Stimulated activated naive CD8-positive, alpha-beta T cell treated with anti-CD3 and anti-CD28 coated beads, Interleukin-15, amount 100 ng/mL, for 72 hours (primary cell): ENCODE data around the gene DPY19L2.
"Not testable (repeated sequence)": the region's sequence is repeated elsewhere in the genome, so short reads cannot be mapped to it uniquely, and the experiment has no call there.

Source experiments
- ATAC-seq: fragments of 150-1000 bp; cut with Tn5 transposase; 2 replicates; pipeline ENCODE4 v1.10.0; 2021; ENCODE audit warnings: mild to moderate bottlenecking, moderate library complexity
- DNase-seq, 2 donors: peaks; one replicate each; pipeline ENCODE4 v3.0.0; 2021 to 2022
- H3K27ac Mint-ChIP-seq, 2 donors: one replicate each; pipeline ENCODE4 v1.8.0; 2022; ENCODE audit warnings: mild to moderate bottlenecking in 2 of 2, mixed read lengths in 2 of 2, moderate library complexity in 2 of 2
- H3K27me3 Mint-ChIP-seq: one replicate; pipeline ENCODE4 v1.8.0; 2022; ENCODE audit warnings: mixed read lengths
- H3K4me1 Mint-ChIP-seq: one replicate; pipeline ENCODE4 v1.8.0; 2022; ENCODE audit warnings: mild to moderate bottlenecking, mixed read lengths
- H3K4me3 Mint-ChIP-seq, 2 donors: one replicate each; pipeline ENCODE4 v1.8.0; 2022; ENCODE audit warnings: mild to moderate bottlenecking in 2 of 2, mixed read lengths in 2 of 2, moderate library complexity in 1 of 2
- H3K9me3 Mint-ChIP-seq, 2 donors: one replicate each; pipeline ENCODE4 v1.8.0; 2022; ENCODE audit warnings: mixed read lengths in 2 of 2

The DPY19L2 gene

DNA sequence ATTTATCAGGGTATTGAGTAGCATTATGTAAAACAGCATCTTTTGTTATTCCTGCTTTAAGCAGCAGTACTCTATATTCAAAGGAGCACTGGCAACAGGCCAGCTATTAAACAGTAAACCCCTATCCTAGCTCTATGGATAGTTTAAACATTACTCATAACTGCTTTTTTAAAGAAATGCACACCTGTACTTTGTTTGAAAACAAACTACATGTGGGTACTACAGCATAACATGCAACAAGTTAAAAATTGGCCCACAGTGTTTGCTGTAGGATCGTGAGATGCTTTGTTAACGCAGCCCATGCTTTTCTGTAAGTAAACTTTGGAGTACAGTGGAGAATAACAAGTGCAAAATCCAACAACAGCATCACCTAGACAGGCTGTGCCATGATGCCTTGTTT lies 14.3 kb upstream of the DPY19L2 start:
- ATAC-seq, H3K27ac Mint-ChIP-seq, DNase-seq, H3K27me3 Mint-ChIP-seq, H3K4me3 Mint-ChIP-seq, H3K9me3 Mint-ChIP-seq, H3K4me1 Mint-ChIP-seq: not testable (repeated sequence)

DNA sequence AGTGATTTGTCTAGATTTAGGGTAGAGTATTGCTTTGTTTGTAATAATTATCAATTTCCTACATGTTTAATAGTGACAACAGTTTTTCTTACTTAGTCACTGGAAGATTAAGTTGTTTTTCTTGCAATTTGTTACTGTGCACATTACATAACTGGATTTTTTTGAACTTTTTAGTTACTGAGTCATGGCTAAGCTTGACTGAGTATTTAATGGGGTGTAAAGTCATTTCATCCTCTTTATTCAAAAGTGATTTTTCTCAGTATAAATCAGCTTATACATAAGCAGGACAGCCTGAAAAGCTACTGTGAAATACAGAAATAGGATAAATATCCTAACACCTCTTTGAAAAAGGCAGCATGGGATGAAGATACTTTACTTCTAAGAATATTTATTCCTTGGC lies 12.5 kb upstream of the DPY19L2 start:
- ATAC-seq, H3K4me3 Mint-ChIP-seq, H3K4me1 Mint-ChIP-seq, H3K27me3 Mint-ChIP-seq, H3K9me3 Mint-ChIP-seq, DNase-seq, H3K27ac Mint-ChIP-seq: not testable (repeated sequence)

DNA sequence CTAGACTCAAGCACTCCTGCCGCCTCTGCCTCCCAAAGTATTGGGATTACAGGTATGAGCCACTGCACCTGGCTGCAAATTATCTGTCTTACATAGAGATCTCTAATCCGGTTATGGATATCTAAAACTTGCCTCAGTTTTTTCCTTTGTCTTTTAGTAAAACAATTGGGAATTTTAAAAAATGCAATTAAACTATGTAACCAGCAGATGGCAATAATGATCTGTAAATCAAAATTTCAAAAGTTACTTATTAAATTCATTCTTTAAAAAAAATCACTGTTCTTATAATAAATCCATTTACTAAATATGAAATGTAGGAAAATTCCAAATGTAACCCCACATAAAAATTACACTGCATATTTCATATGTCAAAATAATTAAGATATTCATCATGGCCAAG lies 4.3 kb upstream of the DPY19L2 start:
- H3K27ac Mint-ChIP-seq, H3K9me3 Mint-ChIP-seq, DNase-seq, ATAC-seq, H3K4me3 Mint-ChIP-seq: not testable (repeated sequence)
- Mint-ChIP-seq H3K27me3 (peaks cover 26% of the 10 kb centered on the region), H3K4me1 (peaks cover 20% of the 10 kb centered on the region)

DNA sequence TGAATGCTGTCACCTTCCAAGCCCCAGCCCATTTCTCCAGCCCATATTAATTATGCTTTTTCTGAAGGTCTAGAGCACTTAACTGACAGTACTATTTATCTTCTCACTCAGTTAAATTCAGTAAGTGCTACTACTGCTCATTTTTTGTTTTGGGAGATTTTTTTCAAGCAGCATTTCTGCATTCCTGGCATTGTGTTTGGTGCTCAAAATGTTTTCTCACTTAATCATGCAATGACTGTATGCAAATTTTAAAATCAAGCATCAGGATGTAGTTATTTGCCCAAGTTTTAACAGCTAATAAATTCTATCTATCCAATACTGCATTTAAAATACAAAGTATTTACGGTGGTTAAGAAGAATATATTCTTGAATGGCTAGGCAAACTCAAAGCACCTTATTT lies 1.6 kb upstream of the DPY19L2 start:
- peaks cover 32% of the 10 kb centered on the region for H3K27me3 Mint-ChIP-seq
- H3K27ac Mint-ChIP-seq, DNase-seq, ATAC-seq, H3K9me3 Mint-ChIP-seq: not testable (repeated sequence)
- peaks cover 31% of the 10 kb centered on the region for H3K4me1 Mint-ChIP-seq
- peak overlapping the region; percentile 43 to 95 for H3K4me3 Mint-ChIP-seq

DNA sequence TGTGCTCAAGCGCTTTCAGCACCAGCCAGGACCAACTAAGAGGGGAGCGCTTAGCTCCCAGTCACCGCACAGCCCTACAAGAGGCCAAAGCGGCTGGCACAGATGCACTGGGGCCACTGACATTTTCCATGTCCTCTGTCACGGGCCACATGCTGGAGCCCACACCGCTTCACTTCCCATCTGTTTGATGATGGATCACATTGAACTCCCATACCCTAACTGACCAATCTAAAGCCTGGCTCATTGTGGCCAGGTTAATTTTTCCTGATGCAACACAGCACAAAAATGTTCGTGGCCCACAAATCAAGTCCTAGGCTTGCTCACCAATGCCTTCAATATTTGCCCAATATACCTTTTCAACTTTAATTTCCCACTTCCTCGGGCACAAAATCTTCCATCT lies 1.1 kb upstream of the DPY19L2 start:
- not testable (repeated sequence) for H3K9me3 Mint-ChIP-seq, H3K27ac Mint-ChIP-seq, ATAC-seq, DNase-seq
- H3K4me1 Mint-ChIP-seq = peaks cover 31% of the 10 kb centered on the region
- H3K4me3 Mint-ChIP-seq = peak overlapping the region; percentile 90 to 95
- peaks cover 32% of the 10 kb centered on the region for H3K27me3 Mint-ChIP-seq

DNA sequence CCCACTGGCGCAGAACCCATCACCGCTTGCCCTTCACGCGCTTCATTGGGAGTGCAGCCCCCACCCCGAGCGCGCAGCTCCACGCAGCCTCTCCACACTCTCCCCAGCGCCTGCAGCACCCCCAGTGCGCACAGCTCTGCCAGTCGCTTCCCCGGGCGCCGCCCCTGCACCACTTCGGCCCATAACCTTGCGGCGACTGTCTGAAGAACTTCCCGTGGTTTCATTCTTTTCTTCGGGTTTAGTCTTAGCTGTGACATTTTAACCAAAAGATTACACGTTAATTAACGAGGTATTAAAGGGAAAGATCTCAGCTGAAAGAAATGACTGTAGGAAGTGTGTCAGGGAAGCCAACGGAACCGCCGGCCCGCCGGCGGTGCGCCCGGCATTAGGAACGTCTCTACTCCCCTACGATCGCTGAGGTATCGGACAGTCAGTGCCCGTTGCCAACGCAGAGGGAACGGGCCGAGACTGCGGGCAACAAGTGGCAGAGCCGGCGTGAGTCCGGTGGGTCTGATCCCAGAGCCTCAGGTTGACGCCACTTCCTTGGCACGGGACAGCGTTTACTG lies 590 bp upstream of the DPY19L2 start:
- H3K27me3 Mint-ChIP-seq = peaks cover 32% of the 10 kb centered on the region
- H3K27ac Mint-ChIP-seq = peak overlapping the region in 1 of 2 donors; percentile 87
- not testable (repeated sequence) for DNase-seq, H3K9me3 Mint-ChIP-seq
- peak; percentile 75 for ATAC-seq
- peaks cover 31% of the 10 kb centered on the region for H3K4me1 Mint-ChIP-seq
- H3K4me3 Mint-ChIP-seq = peak overlapping the region; percentile 90 to 95

DNA sequence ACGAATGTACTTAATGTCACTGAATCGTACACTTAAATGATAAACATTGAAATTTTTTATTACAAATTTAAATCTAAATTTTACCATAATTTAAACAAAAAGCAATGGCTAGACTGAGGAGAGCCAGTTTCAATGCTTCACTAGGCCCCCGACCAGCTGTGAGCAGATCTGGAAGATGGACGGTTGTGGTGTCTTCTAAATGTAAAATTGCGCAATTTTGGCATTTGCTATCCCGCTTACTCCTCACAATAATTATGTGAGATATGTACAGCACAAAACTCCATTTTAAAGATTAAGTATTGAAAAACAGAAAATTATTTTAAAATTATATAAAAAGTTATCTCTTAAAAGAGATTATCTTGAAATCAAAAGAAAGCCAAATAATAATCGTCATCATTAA lies 5.3 kb downstream of the DPY19L2 start:
- not testable (repeated sequence) for H3K9me3 Mint-ChIP-seq, ATAC-seq, H3K4me3 Mint-ChIP-seq, DNase-seq, H3K27ac Mint-ChIP-seq
- Mint-ChIP-seq H3K27me3 (peaks cover 11% of the 10 kb centered on the region), H3K4me1 (peaks cover 13% of the 10 kb centered on the region)

DNA sequence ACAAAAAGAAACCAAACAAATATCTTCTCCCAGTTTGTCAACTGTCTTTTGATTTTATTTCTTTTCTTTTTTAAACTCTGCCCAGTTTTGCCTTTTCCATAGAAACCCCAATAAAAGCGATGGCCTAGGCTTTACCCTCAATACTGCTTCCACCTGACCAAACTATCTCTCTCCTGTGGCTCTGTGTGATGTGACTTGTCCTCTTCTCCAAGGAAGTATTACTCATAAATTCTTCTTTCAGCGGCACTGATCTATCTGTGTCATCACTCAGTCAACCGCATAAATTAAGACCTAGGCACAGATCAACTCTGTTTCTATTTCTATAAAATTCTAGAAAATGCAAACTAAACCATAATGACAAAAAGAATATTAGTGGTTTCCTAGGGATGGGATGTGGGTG lies 9.8 kb downstream of the DPY19L2 start:
- H3K4me1 Mint-ChIP-seq, H3K4me3 Mint-ChIP-seq, H3K27ac Mint-ChIP-seq, ATAC-seq, H3K27me3 Mint-ChIP-seq, DNase-seq, H3K9me3 Mint-ChIP-seq: not testable (repeated sequence)

DNA sequence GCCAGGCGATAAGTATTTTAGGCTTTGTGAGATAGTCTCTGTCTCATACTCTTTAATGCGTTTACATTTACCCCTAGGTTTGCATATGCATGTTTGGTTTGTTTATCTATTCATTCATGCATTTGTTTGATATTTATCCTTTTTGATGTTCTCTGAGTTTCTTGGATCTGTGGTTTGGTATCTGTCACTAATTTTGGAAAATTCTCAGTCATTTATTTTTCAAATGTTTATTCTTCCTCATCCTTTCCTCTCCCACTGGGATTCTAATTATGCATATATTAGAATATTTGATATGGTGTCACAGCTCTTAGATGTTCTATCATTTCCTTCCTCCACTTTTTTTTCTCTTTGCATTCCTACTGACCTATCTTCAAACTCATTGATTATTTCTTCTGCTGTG lies 11.9 kb downstream of the DPY19L2 start:
- not testable (repeated sequence) for ATAC-seq, H3K27me3 Mint-ChIP-seq, DNase-seq, H3K9me3 Mint-ChIP-seq, H3K4me3 Mint-ChIP-seq, H3K27ac Mint-ChIP-seq, H3K4me1 Mint-ChIP-seq

DNA sequence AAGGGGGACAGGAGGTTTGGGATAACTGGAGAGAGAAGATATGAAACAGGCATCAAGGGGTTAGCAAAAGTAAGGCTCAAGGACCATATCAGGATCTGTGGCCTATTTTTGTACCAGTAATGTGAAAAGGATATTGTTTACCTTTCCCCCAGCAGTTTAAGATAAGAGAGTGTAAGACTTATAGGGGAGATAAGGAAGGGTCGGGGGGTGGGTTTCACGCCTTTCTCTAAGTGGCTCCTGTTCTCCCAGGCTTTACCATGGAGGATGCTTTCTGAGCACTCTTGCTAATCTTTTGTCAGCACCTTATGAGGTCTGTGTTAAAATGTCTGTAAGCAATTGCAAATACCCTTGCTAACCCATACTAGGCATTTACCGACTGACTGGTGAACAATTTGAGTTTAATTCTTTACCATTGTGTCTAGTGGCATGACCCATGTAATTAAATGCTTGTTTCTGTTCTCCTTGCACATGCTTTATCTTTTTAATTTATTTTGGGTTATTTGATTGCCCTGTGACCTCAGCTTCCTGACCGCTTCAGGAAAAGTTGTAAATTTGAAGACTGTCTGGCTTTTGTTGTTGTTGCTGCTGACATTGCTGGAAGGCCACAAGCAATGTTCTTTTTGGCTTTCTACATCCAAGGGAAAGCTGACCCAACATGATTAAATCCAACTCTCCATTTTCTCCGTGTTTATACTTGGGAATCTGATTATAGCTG lies 12.6 kb downstream of the DPY19L2 start:
- ATAC-seq, H3K27me3 Mint-ChIP-seq, H3K4me1 Mint-ChIP-seq, H3K4me3 Mint-ChIP-seq, DNase-seq, H3K27ac Mint-ChIP-seq, H3K9me3 Mint-ChIP-seq: not testable (repeated sequence)

DNA sequence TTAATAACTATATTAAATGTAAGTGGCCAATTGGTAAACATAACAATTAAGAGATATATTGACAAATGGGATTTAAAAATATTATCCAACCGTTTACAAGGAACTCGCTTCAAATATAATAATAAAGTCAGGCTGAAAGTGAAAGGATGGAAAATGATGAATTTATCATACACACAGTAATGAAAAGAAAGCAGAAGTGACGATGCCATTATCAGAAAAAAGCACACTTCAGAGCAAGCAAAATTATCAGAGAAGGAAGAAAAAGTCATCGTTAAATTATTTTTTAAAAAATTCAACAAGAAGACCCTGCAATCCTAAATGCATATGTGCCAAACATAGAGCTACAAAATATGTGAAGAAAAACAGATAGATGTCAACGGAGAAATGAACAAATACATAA lies 13.8 kb downstream of the DPY19L2 start:
- H3K27me3 Mint-ChIP-seq, DNase-seq, H3K4me1 Mint-ChIP-seq, H3K27ac Mint-ChIP-seq, H3K4me3 Mint-ChIP-seq, H3K9me3 Mint-ChIP-seq, ATAC-seq: not testable (repeated sequence)

DNA sequence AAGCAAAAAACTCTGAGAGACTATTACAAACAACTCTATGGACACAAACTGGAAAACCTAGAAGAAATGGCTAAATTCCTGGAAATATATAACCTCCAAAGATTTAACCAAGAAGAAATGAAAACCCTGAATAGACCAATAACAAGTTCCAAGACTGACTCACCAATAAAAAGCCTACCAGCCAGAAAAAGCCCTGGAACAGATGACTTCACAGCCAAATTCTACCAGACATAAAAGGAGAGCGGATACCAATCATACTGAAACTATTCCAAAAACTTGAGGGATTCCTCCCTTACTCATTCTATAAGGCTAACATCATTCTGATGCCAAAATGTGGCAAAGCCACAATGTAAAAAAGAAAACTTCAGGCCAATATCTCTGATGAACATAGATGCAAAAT lies 18.8 kb downstream of the DPY19L2 start:
- not testable (repeated sequence) for H3K4me1 Mint-ChIP-seq, H3K27me3 Mint-ChIP-seq, DNase-seq, H3K4me3 Mint-ChIP-seq, H3K27ac Mint-ChIP-seq, H3K9me3 Mint-ChIP-seq, ATAC-seq

DNA sequence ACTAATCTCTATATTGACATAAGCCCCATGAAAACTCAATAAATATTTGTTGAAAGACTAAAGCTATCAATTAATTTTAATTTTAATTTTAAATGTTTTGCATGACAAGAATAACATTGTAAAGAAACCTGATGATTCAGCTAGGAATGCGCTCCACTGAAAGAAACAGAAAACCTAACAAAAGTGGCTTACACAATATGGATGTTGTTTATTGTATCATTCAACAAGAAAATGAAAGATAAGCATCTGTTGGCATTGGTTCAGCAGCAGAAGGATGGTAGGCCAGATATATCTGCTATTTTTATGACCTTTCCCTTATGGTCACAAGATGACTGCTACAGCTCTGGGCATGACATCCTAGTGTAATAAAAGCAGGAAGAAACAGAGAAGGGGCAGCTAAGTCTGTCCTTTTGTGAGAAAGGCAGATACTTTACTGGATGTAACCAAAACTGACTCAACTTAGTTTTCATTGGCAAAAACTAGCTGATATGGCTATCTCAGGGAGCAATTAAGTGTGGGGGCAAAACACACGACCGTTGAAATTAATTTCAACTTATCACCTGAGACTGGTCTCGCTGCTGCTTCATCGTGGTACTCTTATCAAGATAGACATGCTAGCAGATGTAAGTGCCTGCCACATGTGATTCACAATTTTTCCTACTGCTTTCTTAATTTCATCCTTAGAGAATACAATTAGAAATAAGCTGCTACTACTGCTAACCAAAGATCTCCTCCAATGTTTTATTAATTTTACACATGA lies 24.7 kb downstream of the DPY19L2 start:
- not testable (repeated sequence) for H3K4me1 Mint-ChIP-seq, ATAC-seq, H3K4me3 Mint-ChIP-seq, H3K27me3 Mint-ChIP-seq, H3K9me3 Mint-ChIP-seq, H3K27ac Mint-ChIP-seq, DNase-seq

DNA sequence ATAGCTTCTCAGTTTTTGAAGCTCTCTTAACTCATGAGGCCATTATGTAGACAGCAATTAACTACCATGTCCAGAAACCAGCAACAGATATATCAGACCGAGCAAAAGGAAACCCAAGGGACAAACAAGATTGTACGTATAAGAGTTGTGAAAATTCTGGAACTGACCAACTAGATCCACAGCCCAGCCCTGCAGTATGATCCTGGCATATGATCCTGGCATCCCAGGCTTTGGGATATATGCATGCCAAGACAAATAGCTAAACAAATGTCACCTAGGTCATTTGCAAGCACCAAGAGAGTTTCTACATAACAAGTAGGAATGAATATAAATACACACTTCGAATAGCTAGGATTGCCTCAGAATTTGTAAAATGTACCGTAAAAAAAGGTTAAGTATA lies 44.0 kb downstream of the DPY19L2 start:
- DNase-seq = not testable (repeated sequence)

DNA sequence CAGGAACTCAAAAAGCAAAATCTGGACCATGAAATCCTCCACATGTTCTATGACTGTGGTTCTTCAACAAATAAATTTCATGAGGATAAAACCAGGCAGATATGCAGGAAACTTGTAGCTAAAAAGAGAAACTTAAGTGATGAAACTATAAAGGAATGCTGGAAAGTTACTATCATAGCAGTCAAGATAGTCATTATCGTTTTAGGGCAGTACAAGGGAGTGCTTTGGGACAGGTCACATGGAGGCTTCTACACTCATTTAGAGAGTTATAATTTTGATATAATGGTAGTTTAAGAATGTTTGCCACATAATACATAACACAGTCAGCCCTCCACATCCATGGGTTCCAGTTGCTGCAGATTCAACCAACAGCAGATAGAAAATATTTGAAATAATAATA lies 52.7 kb downstream of the DPY19L2 start:
- not testable (repeated sequence) for H3K27me3 Mint-ChIP-seq, ATAC-seq, H3K9me3 Mint-ChIP-seq, H3K4me1 Mint-ChIP-seq, H3K4me3 Mint-ChIP-seq, H3K27ac Mint-ChIP-seq, DNase-seq

More for the DNA sequence above, 44.0 kb downstream of the DPY19L2 start:
- not testable (repeated sequence) for H3K4me1 Mint-ChIP-seq, H3K27me3 Mint-ChIP-seq, H3K9me3 Mint-ChIP-seq, H3K27ac Mint-ChIP-seq, ATAC-seq, H3K4me3 Mint-ChIP-seq

DNA sequence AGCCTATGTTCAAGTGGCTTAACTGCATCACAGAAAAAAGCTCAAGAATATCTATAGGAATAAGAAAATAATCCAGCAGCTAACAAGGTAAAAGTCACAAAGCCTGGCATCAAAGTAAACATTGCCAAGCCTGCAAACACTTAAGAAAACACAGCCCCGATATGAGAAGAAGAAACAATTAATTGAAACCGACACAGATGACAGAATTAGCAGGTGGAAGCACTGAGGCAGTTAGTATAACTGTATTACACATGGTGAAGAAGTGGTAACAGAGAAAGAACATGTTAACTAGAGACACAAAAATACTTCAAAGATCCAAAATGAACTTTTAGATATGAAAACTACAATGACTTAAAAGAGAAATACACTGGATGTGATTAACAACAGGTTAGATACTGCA lies 57.0 kb downstream of the DPY19L2 start:
- not testable (repeated sequence) for H3K27ac Mint-ChIP-seq, H3K4me3 Mint-ChIP-seq, DNase-seq, ATAC-seq, H3K9me3 Mint-ChIP-seq, H3K4me1 Mint-ChIP-seq, H3K27me3 Mint-ChIP-seq
